ENCODE data around the gene PARS2. TPM values are rescaled to one million over a fixed set of nuclear protein-coding genes. Genes with fewer than 3 reads are reported as not detected.

PARS2 gene
- total and polyA plus RNA-seq, 12 donors, result 1.2 to 16.1 (median 7.5) TPM

DNA sequence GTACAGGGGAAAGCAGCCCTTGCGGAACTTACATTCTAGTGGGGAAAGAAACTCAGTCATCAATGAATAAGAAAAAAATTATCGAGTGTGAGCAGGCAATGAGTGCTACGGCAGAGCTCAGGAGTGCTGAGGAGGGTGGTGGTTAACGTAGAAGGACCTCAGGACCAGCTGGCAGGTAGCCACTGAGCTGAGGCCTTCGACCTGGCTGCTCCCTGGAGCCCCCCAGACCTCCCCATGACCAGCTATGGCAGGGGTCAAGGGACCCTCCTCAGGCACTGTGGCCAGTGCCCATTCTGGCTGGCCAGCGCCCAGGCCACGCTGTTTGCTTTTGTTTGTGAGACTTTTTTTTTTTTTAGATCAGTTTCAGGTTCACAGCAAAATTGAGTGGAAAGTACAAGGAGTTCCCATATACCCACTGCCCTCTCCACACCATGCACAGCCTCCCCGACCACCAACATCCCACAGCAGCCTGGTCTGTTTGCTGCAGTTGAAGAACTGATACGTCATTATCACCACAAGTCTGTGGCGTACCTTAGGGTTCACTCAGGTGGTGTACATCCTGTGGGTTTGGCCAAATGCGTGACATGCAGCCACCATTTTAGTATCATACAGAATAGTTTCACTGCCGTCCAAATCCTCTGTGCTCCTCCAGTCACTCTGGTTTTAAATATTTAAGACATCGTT lies 48.6 kb upstream of the PARS2 start:
- DNase-seq, result peak in 2 of 7 donors; percentile 9 to 42
- Histone ChIP-seq H3K9me3 (replicated peaks in 1 of 3) (no peaks in the 10 kb centered on the region), H3K4me3 (no peak overlapping the region), H3K36me3 (replicated peaks in 1 of 2) (no peaks in the 10 kb centered on the region), H3K27me3 (no peaks in the 10 kb centered on the region), H3K4me1 (replicated peaks in 1 of 2) (no peaks in the 10 kb centered on the region), H3K27ac (no peak overlapping the region)
- intact Hi-C loops (cut with DNase I), result no loop called here
- no peak for TF ChIP-seq POLR2A (IDR thresholded peaks at IDR 0.05)
- TF ChIP-seq, protein P1, sequence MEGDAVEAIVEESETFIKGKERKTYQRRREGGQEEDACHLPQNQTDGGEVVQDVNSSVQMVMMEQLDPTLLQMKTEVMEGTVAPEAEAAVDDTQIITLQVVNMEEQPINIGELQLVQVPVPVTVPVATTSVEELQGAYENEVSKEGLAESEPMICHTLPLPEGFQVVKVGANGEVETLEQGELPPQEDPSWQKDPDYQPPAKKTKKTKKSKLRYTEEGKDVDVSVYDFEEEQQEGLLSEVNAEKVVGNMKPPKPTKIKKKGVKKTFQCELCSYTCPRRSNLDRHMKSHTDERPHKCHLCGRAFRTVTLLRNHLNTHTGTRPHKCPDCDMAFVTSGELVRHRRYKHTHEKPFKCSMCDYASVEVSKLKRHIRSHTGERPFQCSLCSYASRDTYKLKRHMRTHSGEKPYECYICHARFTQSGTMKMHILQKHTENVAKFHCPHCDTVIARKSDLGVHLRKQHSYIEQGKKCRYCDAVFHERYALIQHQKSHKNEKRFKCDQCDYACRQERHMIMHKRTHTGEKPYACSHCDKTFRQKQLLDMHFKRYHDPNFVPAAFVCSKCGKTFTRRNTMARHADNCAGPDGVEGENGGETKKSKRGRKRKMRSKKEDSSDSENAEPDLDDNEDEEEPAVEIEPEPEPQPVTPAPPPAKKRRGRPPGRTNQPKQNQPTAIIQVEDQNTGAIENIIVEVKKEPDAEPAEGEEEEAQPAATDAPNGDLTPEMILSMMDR (IDR thresholded peaks at IDR 0.05), result no peak
- 74 to 82% (median 78%) methylated on average over 13 of the region's 13 CpGs for WGBS, 4 donors

DNA sequence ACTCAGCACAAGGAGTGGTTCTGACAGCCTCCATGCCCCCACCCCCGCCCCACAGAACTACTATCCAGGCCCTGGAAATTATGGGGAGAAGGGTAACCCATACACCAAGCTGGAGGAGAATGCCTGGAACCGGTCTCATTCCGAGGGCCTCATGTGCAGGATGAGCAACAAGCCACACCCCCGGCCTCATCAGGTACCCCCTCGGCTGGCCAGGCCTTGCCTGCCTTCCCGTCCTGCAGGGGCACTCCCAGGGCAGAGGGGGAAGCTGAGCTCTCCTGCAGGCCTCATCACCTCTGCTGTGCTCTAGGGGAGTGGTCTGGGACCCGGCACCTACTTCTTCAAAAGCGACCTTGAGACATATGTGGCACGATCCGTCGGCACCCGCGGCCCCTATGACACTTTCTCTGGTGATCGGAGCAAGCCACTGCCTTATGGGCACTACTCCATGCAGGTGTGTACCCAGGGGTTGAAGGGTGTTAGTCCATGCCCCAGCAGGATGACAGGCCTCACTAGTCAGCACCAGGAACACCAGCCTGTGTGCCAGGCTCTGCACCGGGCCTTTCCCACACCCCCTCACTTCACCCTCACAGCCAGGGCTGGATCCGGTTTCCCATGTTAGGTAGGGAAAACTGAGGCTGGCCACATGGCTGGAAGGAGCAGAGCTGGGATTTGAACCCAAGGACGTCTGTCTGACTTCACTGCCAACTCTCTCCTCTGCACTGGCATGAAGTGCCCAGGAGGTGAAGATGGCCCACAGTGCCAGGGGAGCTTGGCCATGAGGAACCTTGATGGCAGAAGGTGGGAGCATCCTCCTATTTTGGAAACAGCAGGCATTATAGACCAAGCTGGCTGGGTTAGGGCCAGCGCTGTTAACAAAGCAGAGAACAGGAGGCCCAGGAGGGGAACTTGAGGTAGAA lies 47.7 kb upstream of the PARS2 start:
- H3K27me3 ChIP-seq, result no peaks in the 10 kb centered on the region
- no peak overlapping the region for H3K4me3 ChIP-seq
- intact Hi-C loops (cut with DNase I), result no loop called here
- 77 to 85% (median 80%) methylated on average over 7 to 18 of the region's 18 CpGs for WGBS, 4 donors
- no peaks in the 10 kb centered on the region for H3K4me1 ChIP-seq (replicated peaks in 1 of 2)
- no peak overlapping the region for H3K27ac ChIP-seq
- no peak for TF ChIP-seq POLR2A (IDR thresholded peaks at IDR 0.05)
- TF ChIP-seq, protein P1 (IDR thresholded peaks at IDR 0.05), result no peak
- no peaks in the 10 kb centered on the region for H3K36me3 ChIP-seq (replicated peaks in 1 of 2)
- no peaks in the 10 kb centered on the region for H3K9me3 ChIP-seq (replicated peaks in 1 of 3)
- peak in 2 of 7 donors; percentile 12 to 41 for DNase-seq

DNA sequence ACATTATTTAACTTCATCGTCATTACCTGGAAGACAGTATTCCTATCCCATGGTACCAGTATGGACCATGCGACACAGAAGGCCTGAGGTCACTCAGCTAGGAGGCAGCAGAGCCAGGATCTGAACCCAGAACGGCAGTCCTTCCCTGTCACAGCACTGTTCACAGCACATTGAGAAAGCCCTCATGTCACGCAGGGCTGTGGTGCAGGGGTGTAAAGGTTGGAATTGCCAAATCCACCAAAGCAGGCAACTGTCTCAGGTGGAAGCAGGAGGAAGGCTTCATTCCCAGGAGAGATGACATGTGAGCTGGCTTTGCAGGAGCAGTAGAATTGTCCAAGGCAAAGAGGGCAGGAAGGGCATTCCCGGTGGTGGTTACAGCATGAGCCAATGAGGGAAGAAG lies 46.7 kb upstream of the PARS2 start:
- TF ChIP-seq POLR2A (IDR thresholded peaks at IDR 0.05), result no peak
- TF ChIP-seq, protein P1 (IDR thresholded peaks at IDR 0.05), result no peak
- WGBS, 4 donors, result 69 to 88% (median 81%) methylated on average over 5 of the region's 5 CpGs
- Histone ChIP-seq H3K36me3 (replicated peaks in 1 of 2) (no peaks in the 10 kb centered on the region), H3K9me3 (replicated peaks in 1 of 3) (no peaks in the 10 kb centered on the region), H3K27ac (no peak overlapping the region), H3K4me1 (replicated peaks in 1 of 2) (no peaks in the 10 kb centered on the region), H3K27me3 (no peaks in the 10 kb centered on the region), H3K4me3 (no peak overlapping the region)
- peak in 2 of 7 donors; percentile 9 to 45 for DNase-seq
- intact Hi-C loops (cut with DNase I), result no loop called here

DNA sequence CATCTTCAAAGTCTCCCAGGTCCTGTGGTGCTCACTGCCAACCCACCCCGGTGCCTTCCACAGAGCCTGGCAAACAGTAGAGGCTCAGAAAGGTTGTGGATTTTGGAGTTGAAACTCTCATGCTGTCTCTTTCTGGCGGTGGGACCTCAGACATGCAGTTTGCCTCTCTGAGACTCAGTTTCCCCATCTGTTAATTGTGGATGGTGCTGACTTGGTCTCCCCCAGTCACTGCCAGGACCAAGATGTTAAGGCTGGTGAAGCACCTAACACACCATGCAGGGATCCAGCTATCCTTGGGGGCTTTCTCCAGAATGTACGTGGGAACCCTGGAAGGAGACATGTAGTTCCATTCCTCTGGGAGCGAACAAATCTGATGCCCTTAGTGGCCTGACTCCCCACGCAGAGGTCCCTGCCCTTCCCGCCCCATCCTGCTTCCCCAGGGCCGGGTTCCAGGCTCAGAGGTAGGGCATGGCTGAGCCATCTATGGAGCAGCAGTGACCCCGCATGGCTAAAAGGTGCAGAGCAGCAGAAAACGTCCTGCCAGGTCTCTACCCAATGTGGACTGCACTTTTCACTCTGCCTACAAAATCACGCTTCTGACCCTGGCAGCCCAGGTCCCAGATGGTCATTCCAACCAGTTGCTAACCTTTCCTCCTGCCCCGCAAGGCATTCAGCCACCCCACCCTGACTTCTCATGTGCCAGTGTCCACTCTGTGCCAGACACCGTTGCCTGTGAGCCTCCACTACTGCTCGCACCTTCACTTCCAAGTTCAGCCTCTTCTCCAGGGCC lies 46.0 kb upstream of the PARS2 start:
- Histone ChIP-seq H3K4me3 (no peak overlapping the region), H3K36me3 (replicated peaks in 1 of 2) (no peaks in the 10 kb centered on the region), H3K27me3 (no peaks in the 10 kb centered on the region), H3K9me3 (replicated peaks in 1 of 3) (no peaks in the 10 kb centered on the region), H3K4me1 (replicated peaks in 1 of 2) (no peaks in the 10 kb centered on the region), H3K27ac (no peak overlapping the region)
- 29 to 41% (median 30%) methylated on average over 10 to 13 of the region's 13 CpGs for WGBS, 4 donors
- intact Hi-C loops (cut with DNase I), result no loop called here
- peak; percentile 70 to 88 (median 78) for DNase-seq
- TF ChIP-seq POLR2A (IDR thresholded peaks at IDR 0.05), result no peak
- TF ChIP-seq, protein P1 (IDR thresholded peaks at IDR 0.05), result peak; percentile 58 to 96 (median 89)
